ENCODE results near the gene CA4. TPM values are rescaled to one million over a fixed set of nuclear protein-coding genes. Genes with fewer than 3 reads are reported as not detected.

The CA4 gene
- total and polyA plus RNA-seq, 4 donors: 0.31 to 10.5 (median 4.1) TPM

- Histone ChIP-seq H3K4me1 (ENCODE audit: control insufficient read depth in 1 of 2, insufficient read depth in 2 of 2, low read length in 2 of 2) (no peaks in the 10 kb centered on the region), H3K4me3 (ENCODE audit: low read length in 2 of 2) (no peak overlapping the region), H3K9me3 (ENCODE audit: control insufficient read depth, low read length) (no peaks in the 10 kb centered on the region), H3K27me3 (ENCODE audit: control insufficient read depth in 1 of 2, insufficient read depth in 2 of 2, low read length in 1 of 2) (no peaks in the 10 kb centered on the region), H3K36me3 (ENCODE audit: control insufficient read depth in 1 of 2, insufficient read depth in 2 of 2, low read length in 1 of 2) (no peaks in the 10 kb centered on the region), H3K27ac (ENCODE audit: low read depth in 1 of 2, low read length in 2 of 2) (no peak overlapping the region)
- DNase-seq (no peak), ATAC-seq (ENCODE audit: low FRiP score) (no peak)
- intact Hi-C loops (cut with DNase I): no loop called here
- WGBS, 2 donors: 63% methylated on average over 5 of the region's 5 CpGs
Measured at GRCh38 chr17:60165223-60165622, 15.4 kb downstream of the CA4 start.

- no peaks in the 10 kb centered on the region for H3K9me3 ChIP-seq (ENCODE audit: control insufficient read depth, low read length)
- no peaks in the 10 kb centered on the region for H3K4me1 ChIP-seq (ENCODE audit: control insufficient read depth in 1 of 2, insufficient read depth in 2 of 2, low read length in 2 of 2)
- no peak overlapping the region for H3K4me3 ChIP-seq (ENCODE audit: low read length in 2 of 2)
- DNase-seq (no peak), ATAC-seq (ENCODE audit: low FRiP score) (no peak)
- no peaks in the 10 kb centered on the region for H3K27me3 ChIP-seq (ENCODE audit: control insufficient read depth in 1 of 2, insufficient read depth in 2 of 2, low read length in 1 of 2)
- WGBS, 2 donors: 76 to 79% methylated on average over 5 of the region's 5 CpGs
- no peaks in the 10 kb centered on the region for H3K36me3 ChIP-seq (ENCODE audit: control insufficient read depth in 1 of 2, insufficient read depth in 2 of 2, low read length in 1 of 2)
- no peak overlapping the region for H3K27ac ChIP-seq (ENCODE audit: low read depth in 1 of 2, low read length in 2 of 2)
- intact Hi-C loops (cut with DNase I): no loop called here
Measured at GRCh38 chr17:60165971-60166370, 16.2 kb downstream of the CA4 start.

GRCh38 chr17:60167065-60167741 lies 17.4 kb downstream of the CA4 start:
- no peaks in the 10 kb centered on the region for H3K4me1 ChIP-seq (ENCODE audit: control insufficient read depth in 1 of 2, insufficient read depth in 2 of 2, low read length in 2 of 2)
- 52 to 54% methylated on average over 11 of the region's 11 CpGs for WGBS, 2 donors
- no peak overlapping the region for H3K27ac ChIP-seq (ENCODE audit: low read depth in 1 of 2, low read length in 2 of 2)
- H3K27me3 ChIP-seq (ENCODE audit: control insufficient read depth in 1 of 2, insufficient read depth in 2 of 2, low read length in 1 of 2): no peaks in the 10 kb centered on the region
- no peak for ATAC-seq (ENCODE audit: low FRiP score)
- intact Hi-C loops (cut with DNase I): no loop called here
- no peak overlapping the region for H3K4me3 ChIP-seq (ENCODE audit: low read length in 2 of 2)
- DNase-seq: peak in 1 of 2 donors; percentile 71
- H3K36me3 ChIP-seq (ENCODE audit: control insufficient read depth in 1 of 2, insufficient read depth in 2 of 2, low read length in 1 of 2): no peaks in the 10 kb centered on the region
- no peaks in the 10 kb centered on the region for H3K9me3 ChIP-seq (ENCODE audit: control insufficient read depth, low read length)

GRCh38 chr17:60168654-60169053 lies 18.9 kb downstream of the CA4 start:
- Histone ChIP-seq H3K9me3 (ENCODE audit: control insufficient read depth, low read length) (no peaks in the 10 kb centered on the region), H3K36me3 (ENCODE audit: control insufficient read depth in 1 of 2, insufficient read depth in 2 of 2, low read length in 1 of 2) (no peaks in the 10 kb centered on the region), H3K4me1 (ENCODE audit: control insufficient read depth in 1 of 2, insufficient read depth in 2 of 2, low read length in 2 of 2) (no peaks in the 10 kb centered on the region), H3K4me3 (ENCODE audit: low read length in 2 of 2) (no peak overlapping the region), H3K27me3 (ENCODE audit: control insufficient read depth in 1 of 2, insufficient read depth in 2 of 2, low read length in 1 of 2) (no peaks in the 10 kb centered on the region), H3K27ac (ENCODE audit: low read depth in 1 of 2, low read length in 2 of 2) (no peak overlapping the region)
- ATAC-seq (ENCODE audit: low FRiP score) (no peak), DNase-seq (no peak)
- intact Hi-C loops (cut with DNase I): no loop called here
- 70% methylated on average over 7 of the region's 7 CpGs for WGBS, 2 donors

GRCh38 chr17:60169921-60170817 lies 20.4 kb downstream of the CA4 start:
- WGBS, 2 donors: 71% methylated on average over 10 of the region's 10 CpGs
- Histone ChIP-seq H3K27ac (ENCODE audit: low read depth in 1 of 2, low read length in 2 of 2) (no peak overlapping the region), H3K4me1 (ENCODE audit: control insufficient read depth in 1 of 2, insufficient read depth in 2 of 2, low read length in 2 of 2) (no peaks in the 10 kb centered on the region), H3K36me3 (ENCODE audit: control insufficient read depth in 1 of 2, insufficient read depth in 2 of 2, low read length in 1 of 2) (no peaks in the 10 kb centered on the region), H3K9me3 (ENCODE audit: control insufficient read depth, low read length) (no peaks in the 10 kb centered on the region), H3K4me3 (ENCODE audit: low read length in 2 of 2) (no peak overlapping the region), H3K27me3 (ENCODE audit: control insufficient read depth in 1 of 2, insufficient read depth in 2 of 2, low read length in 1 of 2) (no peaks in the 10 kb centered on the region)
- intact Hi-C loops (cut with DNase I): no loop called here
- DNase-seq (no peak), ATAC-seq (ENCODE audit: low FRiP score) (no peak)

GRCh38 chr17:60170835-60171752 lies 21.3 kb downstream of the CA4 start:
- ATAC-seq (ENCODE audit: low FRiP score): no peak

GRCh38 chr17:60171753-60172079 lies 21.9 kb downstream of the CA4 start:
- peaks cover 0 to 2% of the 10 kb centered on the region in 2 donors for H3K36me3 ChIP-seq (ENCODE audit: control insufficient read depth in 1 of 2, insufficient read depth in 2 of 2, low read length in 1 of 2)
- whole genome bisulfite sequencing, 2 donors: 83 to 87% methylated on average over 8 of the region's 8 CpGs
- no peak overlapping the region for H3K27ac ChIP-seq (ENCODE audit: low read depth in 1 of 2, low read length in 2 of 2)
- no peak overlapping the region for H3K4me3 ChIP-seq (ENCODE audit: low read length in 2 of 2)
- H3K4me1 ChIP-seq (ENCODE audit: control insufficient read depth in 1 of 2, insufficient read depth in 2 of 2, low read length in 2 of 2): no peaks in the 10 kb centered on the region
- no peaks in the 10 kb centered on the region for H3K27me3 ChIP-seq (ENCODE audit: control insufficient read depth in 1 of 2, insufficient read depth in 2 of 2, low read length in 1 of 2)
- H3K9me3 ChIP-seq (ENCODE audit: control insufficient read depth, low read length): no peaks in the 10 kb centered on the region
- no peak for ATAC-seq (ENCODE audit: low FRiP score)
- intact Hi-C loops (cut with DNase I): no loop called here
- DNase-seq: no peak

More at GRCh38 chr17:60170835-60171752, 21.3 kb downstream of the CA4 start:
- intact Hi-C loops (cut with DNase I): no loop called here
- Histone ChIP-seq H3K27me3 (ENCODE audit: control insufficient read depth in 1 of 2, insufficient read depth in 2 of 2, low read length in 1 of 2) (no peaks in the 10 kb centered on the region), H3K4me3 (ENCODE audit: low read length in 2 of 2) (no peak overlapping the region), H3K27ac (ENCODE audit: low read depth in 1 of 2, low read length in 2 of 2) (no peak overlapping the region), H3K36me3 (ENCODE audit: control insufficient read depth in 1 of 2, insufficient read depth in 2 of 2, low read length in 1 of 2) (no peaks in the 10 kb centered on the region), H3K9me3 (ENCODE audit: control insufficient read depth, low read length) (no peaks in the 10 kb centered on the region), H3K4me1 (ENCODE audit: control insufficient read depth in 1 of 2, insufficient read depth in 2 of 2, low read length in 2 of 2) (no peaks in the 10 kb centered on the region)
- 67 to 72% methylated on average over 8 of the region's 8 CpGs for WGBS, 2 donors
- no peak for DNase-seq

GRCh38 chr17:60173304-60173819 lies 23.6 kb downstream of the CA4 start:
- intact Hi-C loops (cut with DNase I): no loop called here

More at GRCh38 chr17:60173304-60173819, 23.6 kb downstream of the CA4 start:
- Histone ChIP-seq H3K36me3 (ENCODE audit: control insufficient read depth in 1 of 2, insufficient read depth in 2 of 2, low read length in 1 of 2) (peaks cover 1 to 5% of the 10 kb centered on the region in 2 donors), H3K4me1 (ENCODE audit: control insufficient read depth in 1 of 2, insufficient read depth in 2 of 2, low read length in 2 of 2) (no peaks in the 10 kb centered on the region), H3K27ac (ENCODE audit: low read depth in 1 of 2, low read length in 2 of 2) (no peak overlapping the region), H3K9me3 (ENCODE audit: control insufficient read depth, low read length) (no peaks in the 10 kb centered on the region), H3K27me3 (ENCODE audit: control insufficient read depth in 1 of 2, insufficient read depth in 2 of 2, low read length in 1 of 2) (no peaks in the 10 kb centered on the region), H3K4me3 (ENCODE audit: low read length in 2 of 2) (no peak overlapping the region)
- ATAC-seq (ENCODE audit: low FRiP score) (no peak), DNase-seq (no peak)
- WGBS, 2 donors: 74 to 76% methylated on average over 2 of the region's 2 CpGs

All from aorta (tissue), 5 donors.